Inflammatory macrophage (primary cell): ENCODE measurements around the gene LRMDA.
A peak's percentile ranks its signal among the peaks of the same experiment; 100 is the strongest.

Experiments
- DNase-seq, 2 donors: peaks; one replicate each; pipeline ENCODE4 v3.0.0-alpha.2; 2020 to 2022

The LRMDA gene

GRCh38 chr10:75648351-75648750, 216.9 kb downstream of the LRMDA start:
- DNase-seq = no peak

- no peak for DNase-seq
Observed at GRCh38 chr10:75648854-75649253, 217.4 kb downstream of the LRMDA start.

GRCh38 chr10:75649466-75649865, 218.0 kb downstream of the LRMDA start:
- DNase-seq = peak; percentile 2 to 65

- DNase-seq = no peak
Observed at GRCh38 chr10:75650648-75651047, 219.2 kb downstream of the LRMDA start.

GRCh38 chr10:75651417-75651816, 220.0 kb downstream of the LRMDA start:
- DNase-seq = peak; percentile 25 to 46

- no peak for DNase-seq
Observed at GRCh38 chr10:75652146-75652740, 220.8 kb downstream of the LRMDA start.

GRCh38 chr10:75653761-75654160, 222.3 kb downstream of the LRMDA start:
- DNase-seq = no peak

GRCh38 chr10:75654171-75654771, 222.8 kb downstream of the LRMDA start:
- DNase-seq = no peak

GRCh38 chr10:75654772-75655171, 223.3 kb downstream of the LRMDA start:
- DNase-seq = no peak

- no peak for DNase-seq
Observed at GRCh38 chr10:75655791-75656451, 224.5 kb downstream of the LRMDA start.

GRCh38 chr10:75657351-75657750, 225.9 kb downstream of the LRMDA start:
- no peak for DNase-seq

GRCh38 chr10:75658036-75658435, 226.6 kb downstream of the LRMDA start:
- no peak for DNase-seq

- no peak for DNase-seq
Observed at GRCh38 chr10:75658496-75658895, 227.1 kb downstream of the LRMDA start.

- DNase-seq = no peak
Observed at GRCh38 chr10:75658915-75659314, 227.5 kb downstream of the LRMDA start.

- DNase-seq = no peak
Observed at GRCh38 chr10:75660823-75661222, 229.4 kb downstream of the LRMDA start.

GRCh38 chr10:75662715-75663114, 231.3 kb downstream of the LRMDA start:
- DNase-seq = peak in 1 of 2 donors; percentile 2

GRCh38 chr10:75663947-75664664, 232.7 kb downstream of the LRMDA start:
- DNase-seq = no peak

- no peak for DNase-seq
Observed at GRCh38 chr10:75664968-75665367, 233.5 kb downstream of the LRMDA start.

GRCh38 chr10:75665707-75666106, 234.3 kb downstream of the LRMDA start:
- DNase-seq = no peak

- DNase-seq = peak; percentile 12 to 17
Observed at GRCh38 chr10:75672111-75672671, 240.8 kb downstream of the LRMDA start.

GRCh38 chr10:75672842-75673241, 241.4 kb downstream of the LRMDA start:
- peak; percentile 20 to 33 for DNase-seq

GRCh38 chr10:75677541-75677940, 246.1 kb downstream of the LRMDA start:
- DNase-seq = no peak

GRCh38 chr10:75678527-75678926, 247.1 kb downstream of the LRMDA start:
- no peak for DNase-seq
